ENCODE results near the gene KLHDC3. TPM values are rescaled to one million over a fixed set of nuclear protein-coding genes. Genes with fewer than 3 reads are reported as not detected.

KLHDC3 gene
- total and polyA plus RNA-seq, 2 experiments from 2014 or later, result 88.2 to 184 TPM

DNA sequence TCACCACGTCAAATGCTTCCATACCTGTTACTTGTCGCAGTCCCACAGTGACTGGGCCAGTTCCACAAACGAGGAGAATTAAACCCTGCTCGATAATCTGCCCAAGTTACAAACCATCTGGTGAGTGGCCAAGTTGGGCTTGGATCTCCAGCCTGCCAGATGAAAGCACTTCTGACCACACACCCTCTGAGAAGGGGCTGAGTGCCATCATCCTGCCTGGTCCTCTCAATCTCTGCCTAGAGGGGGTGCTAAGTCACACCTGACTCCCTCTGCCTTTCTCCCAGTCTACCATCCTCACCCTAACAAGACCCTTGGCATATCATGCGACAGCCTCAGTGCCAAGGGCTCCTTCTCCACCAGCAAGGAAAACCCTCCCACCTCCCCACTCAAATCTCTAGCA lies 23.1 kb downstream of the KLHDC3 start:
- H3K4me1 ChIP-seq (ENCODE audit: insufficient read depth), result no peaks in the 10 kb centered on the region
- Mint-ChIP-seq H3K36me3 (ENCODE audit: low read depth) (peaks cover 51% of the 10 kb centered on the region), H3K4me1 (no peaks in the 10 kb centered on the region), H3K4me3 (no peak overlapping the region), H3K9me3 (no peaks in the 10 kb centered on the region), H3K27me3 (ENCODE audit: insufficient read depth, low read depth, poor library complexity) (peaks cover 3% of the 10 kb centered on the region), H3K27ac (no peak overlapping the region)
- H3K36me3 ChIP-seq (ENCODE audit: insufficient read depth), result 0 out of 2 replicates have a peak, but pooled peaks cover 3% of the 10 kb centered on the region
- no peaks in the 10 kb centered on the region for H3K79me2 ChIP-seq (replicated peaks; ENCODE audit: insufficient read depth)
- H3K27ac ChIP-seq (ENCODE audit: low read depth), result no peak overlapping the region
- no peaks in the 10 kb centered on the region for H3K27me3 ChIP-seq (ENCODE audit: insufficient read depth)
- H2AFZ ChIP-seq, result no peak overlapping the region
- TF ChIP-seq CTCF (conservative IDR thresholded peaks at IDR 0.05; ENCODE audit: low read depth in 2 of 2), result peak in 1 of 2 experiments; percentile 27; a peak in 1 of 4 replicates
- no peak for TF ChIP-seq ZNF331 (CRISPR knock-in tag; IDR thresholded peaks at IDR 0.05; ENCODE audit: low read depth)
- peaks cover 6% of the 10 kb centered on the region; the same call in 1 of the 2 replicates for H4K20me1 ChIP-seq (replicated peaks; ENCODE audit: insufficient read depth)
- no peak overlapping the region for H3K4me2 ChIP-seq
- no peak for DNase-seq (ENCODE audit: low spot score)
- 0 out of 2 replicates have a peak, but pooled peaks cover 8% of the 10 kb centered on the region for H3F3A ChIP-seq (replicated peaks; ENCODE audit: low read depth)
- H3K4me3 ChIP-seq, result no peak overlapping the region
- no peak; the same call in 2 of the 3 replicates for ATAC-seq
- H3K9me2 ChIP-seq (ENCODE audit: insufficient read depth), result no peaks in the 10 kb centered on the region

- DNase-seq (ENCODE audit: low spot score) (no peak), ATAC-seq (no peak)
- Histone ChIP-seq H3F3A (replicated peaks; ENCODE audit: low read depth) (0 out of 2 replicates have a peak, but pooled peaks cover 6% of the 10 kb centered on the region), H3K27ac (ENCODE audit: low read depth) (no peak overlapping the region), H3K36me3 (ENCODE audit: insufficient read depth) (0 out of 2 replicates have a peak, but pooled peaks cover 3% of the 10 kb centered on the region), H2AFZ (no peak overlapping the region), H3K4me3 (no peak overlapping the region), H3K79me2 (replicated peaks; ENCODE audit: insufficient read depth) (no peaks in the 10 kb centered on the region), H3K4me2 (no peak overlapping the region), H3K27me3 (ENCODE audit: insufficient read depth) (no peaks in the 10 kb centered on the region), H3K4me1 (ENCODE audit: insufficient read depth) (no peaks in the 10 kb centered on the region), H3K9me2 (ENCODE audit: insufficient read depth) (no peaks in the 10 kb centered on the region), H4K20me1 (replicated peaks; ENCODE audit: insufficient read depth) (peaks cover 6% of the 10 kb centered on the region; the same call in 1 of the 2 replicates)
- no peaks in the 10 kb centered on the region for H3K4me1 Mint-ChIP-seq
- H3K27ac Mint-ChIP-seq, result no peak overlapping the region
- peaks cover 3% of the 10 kb centered on the region for H3K27me3 Mint-ChIP-seq (ENCODE audit: insufficient read depth, low read depth, poor library complexity)
- peaks cover 52% of the 10 kb centered on the region for H3K36me3 Mint-ChIP-seq (ENCODE audit: low read depth)
- no peak overlapping the region for H3K4me3 Mint-ChIP-seq
- H3K9me3 Mint-ChIP-seq, result no peaks in the 10 kb centered on the region
- no peak for TF ChIP-seq JUNB (IDR thresholded peaks at IDR 0.05; ENCODE audit: unreplicated experiment)
- TF ChIP-seq NANOG (IDR thresholded peaks at IDR 0.05; ENCODE audit: borderline replicate concordance), result no peak
- no peak for TF ChIP-seq ZNF331 (CRISPR knock-in tag; IDR thresholded peaks at IDR 0.05; ENCODE audit: low read depth)
- TF ChIP-seq CTCF (conservative IDR thresholded peaks at IDR 0.05; ENCODE audit: low read depth in 2 of 2), result no peak
- TF ChIP-seq, protein P1, sequence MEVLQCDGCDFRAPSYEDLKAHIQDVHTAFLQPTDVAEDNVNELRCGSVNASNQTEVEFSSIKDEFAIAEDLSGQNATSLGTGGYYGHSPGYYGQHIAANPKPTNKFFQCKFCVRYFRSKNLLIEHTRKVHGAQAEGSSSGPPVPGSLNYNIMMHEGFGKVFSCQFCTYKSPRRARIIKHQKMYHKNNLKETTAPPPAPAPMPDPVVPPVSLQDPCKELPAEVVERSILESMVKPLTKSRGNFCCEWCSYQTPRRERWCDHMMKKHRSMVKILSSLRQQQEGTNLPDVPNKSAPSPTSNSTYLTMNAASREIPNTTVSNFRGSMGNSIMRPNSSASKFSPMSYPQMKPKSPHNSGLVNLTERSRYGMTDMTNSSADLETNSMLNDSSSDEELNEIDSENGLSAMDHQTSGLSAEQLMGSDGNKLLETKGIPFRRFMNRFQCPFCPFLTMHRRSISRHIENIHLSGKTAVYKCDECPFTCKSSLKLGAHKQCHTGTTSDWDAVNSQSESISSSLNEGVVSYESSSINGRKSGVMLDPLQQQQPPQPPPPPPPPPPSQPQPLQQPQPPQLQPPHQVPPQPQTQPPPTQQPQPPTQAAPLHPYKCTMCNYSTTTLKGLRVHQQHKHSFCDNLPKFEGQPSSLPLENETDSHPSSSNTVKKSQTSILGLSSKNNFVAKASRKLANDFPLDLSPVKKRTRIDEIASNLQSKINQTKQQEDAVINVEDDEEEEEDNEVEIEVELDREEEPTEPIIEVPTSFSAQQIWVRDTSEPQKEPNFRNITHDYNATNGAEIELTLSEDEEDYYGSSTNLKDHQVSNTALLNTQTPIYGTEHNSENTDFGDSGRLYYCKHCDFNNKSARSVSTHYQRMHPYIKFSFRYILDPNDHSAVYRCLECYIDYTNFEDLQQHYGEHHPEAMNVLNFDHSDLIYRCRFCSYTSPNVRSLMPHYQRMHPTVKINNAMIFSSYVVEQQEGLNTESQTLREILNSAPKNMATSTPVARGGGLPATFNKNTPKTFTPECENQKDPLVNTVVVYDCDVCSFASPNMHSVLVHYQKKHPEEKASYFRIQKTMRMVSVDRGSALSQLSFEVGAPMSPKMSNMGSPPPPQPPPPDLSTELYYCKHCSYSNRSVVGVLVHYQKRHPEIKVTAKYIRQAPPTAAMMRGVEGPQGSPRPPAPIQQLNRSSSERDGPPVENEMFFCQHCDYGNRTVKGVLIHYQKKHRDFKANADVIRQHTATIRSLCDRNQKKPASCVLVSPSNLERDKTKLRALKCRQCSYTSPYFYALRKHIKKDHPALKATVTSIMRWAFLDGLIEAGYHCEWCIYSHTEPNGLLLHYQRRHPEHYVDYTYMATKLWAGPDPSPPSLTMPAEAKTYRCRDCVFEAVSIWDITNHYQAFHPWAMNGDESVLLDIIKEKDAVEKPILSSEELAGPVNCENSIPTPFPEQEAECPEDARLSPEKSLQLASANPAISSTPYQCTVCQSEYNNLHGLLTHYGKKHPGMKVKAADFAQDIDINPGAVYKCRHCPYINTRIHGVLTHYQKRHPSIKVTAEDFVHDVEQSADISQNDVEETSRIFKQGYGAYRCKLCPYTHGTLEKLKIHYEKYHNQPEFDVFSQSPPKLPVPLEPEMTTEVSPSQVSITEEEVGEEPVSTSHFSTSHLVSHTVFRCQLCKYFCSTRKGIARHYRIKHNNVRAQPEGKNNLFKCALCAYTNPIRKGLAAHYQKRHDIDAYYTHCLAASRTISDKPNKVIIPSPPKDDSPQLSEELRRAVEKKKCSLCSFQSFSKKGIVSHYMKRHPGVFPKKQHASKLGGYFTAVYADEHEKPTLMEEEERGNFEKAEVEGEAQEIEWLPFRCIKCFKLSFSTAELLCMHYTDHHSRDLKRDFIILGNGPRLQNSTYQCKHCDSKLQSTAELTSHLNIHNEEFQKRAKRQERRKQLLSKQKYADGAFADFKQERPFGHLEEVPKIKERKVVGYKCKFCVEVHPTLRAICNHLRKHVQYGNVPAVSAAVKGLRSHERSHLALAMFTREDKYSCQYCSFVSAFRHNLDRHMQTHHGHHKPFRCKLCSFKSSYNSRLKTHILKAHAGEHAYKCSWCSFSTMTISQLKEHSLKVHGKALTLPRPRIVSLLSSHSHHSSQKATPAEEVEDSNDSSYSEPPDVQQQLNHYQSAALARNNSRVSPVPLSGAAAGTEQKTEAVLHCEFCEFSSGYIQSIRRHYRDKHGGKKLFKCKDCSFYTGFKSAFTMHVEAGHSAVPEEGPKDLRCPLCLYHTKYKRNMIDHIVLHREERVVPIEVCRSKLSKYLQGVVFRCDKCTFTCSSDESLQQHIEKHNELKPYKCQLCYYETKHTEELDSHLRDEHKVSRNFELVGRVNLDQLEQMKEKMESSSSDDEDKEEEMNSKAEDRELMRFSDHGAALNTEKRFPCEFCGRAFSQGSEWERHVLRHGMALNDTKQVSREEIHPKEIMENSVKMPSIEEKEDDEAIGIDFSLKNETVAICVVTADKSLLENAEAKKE (CRISPR knock-in tag; IDR thresholded peaks at IDR 0.05), result no peak
- TF ChIP-seq, protein P2, sequence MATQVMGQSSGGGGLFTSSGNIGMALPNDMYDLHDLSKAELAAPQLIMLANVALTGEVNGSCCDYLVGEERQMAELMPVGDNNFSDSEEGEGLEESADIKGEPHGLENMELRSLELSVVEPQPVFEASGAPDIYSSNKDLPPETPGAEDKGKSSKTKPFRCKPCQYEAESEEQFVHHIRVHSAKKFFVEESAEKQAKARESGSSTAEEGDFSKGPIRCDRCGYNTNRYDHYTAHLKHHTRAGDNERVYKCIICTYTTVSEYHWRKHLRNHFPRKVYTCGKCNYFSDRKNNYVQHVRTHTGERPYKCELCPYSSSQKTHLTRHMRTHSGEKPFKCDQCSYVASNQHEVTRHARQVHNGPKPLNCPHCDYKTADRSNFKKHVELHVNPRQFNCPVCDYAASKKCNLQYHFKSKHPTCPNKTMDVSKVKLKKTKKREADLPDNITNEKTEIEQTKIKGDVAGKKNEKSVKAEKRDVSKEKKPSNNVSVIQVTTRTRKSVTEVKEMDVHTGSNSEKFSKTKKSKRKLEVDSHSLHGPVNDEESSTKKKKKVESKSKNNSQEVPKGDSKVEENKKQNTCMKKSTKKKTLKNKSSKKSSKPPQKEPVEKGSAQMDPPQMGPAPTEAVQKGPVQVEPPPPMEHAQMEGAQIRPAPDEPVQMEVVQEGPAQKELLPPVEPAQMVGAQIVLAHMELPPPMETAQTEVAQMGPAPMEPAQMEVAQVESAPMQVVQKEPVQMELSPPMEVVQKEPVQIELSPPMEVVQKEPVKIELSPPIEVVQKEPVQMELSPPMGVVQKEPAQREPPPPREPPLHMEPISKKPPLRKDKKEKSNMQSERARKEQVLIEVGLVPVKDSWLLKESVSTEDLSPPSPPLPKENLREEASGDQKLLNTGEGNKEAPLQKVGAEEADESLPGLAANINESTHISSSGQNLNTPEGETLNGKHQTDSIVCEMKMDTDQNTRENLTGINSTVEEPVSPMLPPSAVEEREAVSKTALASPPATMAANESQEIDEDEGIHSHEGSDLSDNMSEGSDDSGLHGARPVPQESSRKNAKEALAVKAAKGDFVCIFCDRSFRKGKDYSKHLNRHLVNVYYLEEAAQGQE (IDR thresholded peaks at IDR 0.05; ENCODE audit: unreplicated experiment), result no peak
- TF ChIP-seq STAT1 (IDR thresholded peaks at IDR 0.05; ENCODE audit: unreplicated experiment), result no peak
Measured at GRCh38 chr6:43037706-43038105, 23.7 kb downstream of the KLHDC3 start.
